ENCODE results near the gene SLC47A1.
"Not testable (repeated sequence)": the region's sequence is repeated elsewhere in the genome, so short reads cannot be mapped to it uniquely, and the experiment has no call there.

The SLC47A1 gene

GRCh38 chr17:19579867-19580565 lies 46.4 kb downstream of the SLC47A1 start:
- in situ Hi-C loops (cut with HindIII; ENCODE audit: low pct_ligation_motif_present, low pct_unique_long_range_greater_than_20kb, low sequenced_read_pairs), result no loop called here
- DNase-seq, result no peak

GRCh38 chr17:19580566-19580920 lies 46.9 kb downstream of the SLC47A1 start:
- DNase-seq; in situ Hi-C loops (cut with HindIII; ENCODE audit: low pct_ligation_motif_present, low pct_unique_long_range_greater_than_20kb, low sequenced_read_pairs): not testable (repeated sequence)

GRCh38 chr17:19582152-19582551 lies 48.5 kb downstream of the SLC47A1 start:
- in situ Hi-C loops (cut with HindIII; ENCODE audit: low pct_ligation_motif_present, low pct_unique_long_range_greater_than_20kb, low sequenced_read_pairs); DNase-seq: not testable (repeated sequence)

- in situ Hi-C loops (cut with HindIII; ENCODE audit: low pct_ligation_motif_present, low pct_unique_long_range_greater_than_20kb, low sequenced_read_pairs), result no loop called here
- DNase-seq, result no peak
Observed at GRCh38 chr17:19583871-19584270, 50.2 kb downstream of the SLC47A1 start.

- no peak for DNase-seq
Observed at GRCh38 chr17:19590451-19590850, 56.8 kb downstream of the SLC47A1 start.

GRCh38 chr17:19590912-19591551 lies 57.4 kb downstream of the SLC47A1 start:
- in situ Hi-C loops (cut with HindIII; ENCODE audit: low pct_ligation_motif_present, low pct_unique_long_range_greater_than_20kb, low sequenced_read_pairs), result no loop called here
- DNase-seq, result no peak

More at GRCh38 chr17:19590451-19590850, 56.8 kb downstream of the SLC47A1 start:
- in situ Hi-C loops (cut with HindIII; ENCODE audit: low pct_ligation_motif_present, low pct_unique_long_range_greater_than_20kb, low sequenced_read_pairs), result no loop called here

- in situ Hi-C loops (cut with HindIII; ENCODE audit: low pct_ligation_motif_present, low pct_unique_long_range_greater_than_20kb, low sequenced_read_pairs), result no loop called here
- no peak for DNase-seq
Observed at GRCh38 chr17:19592316-19592715, 58.7 kb downstream of the SLC47A1 start.

GRCh38 chr17:19596869-19597268 lies 63.2 kb downstream of the SLC47A1 start:
- no peak for DNase-seq
- in situ Hi-C loops (cut with HindIII; ENCODE audit: low pct_ligation_motif_present, low pct_unique_long_range_greater_than_20kb, low sequenced_read_pairs), result no loop called here

- no peak for DNase-seq
- in situ Hi-C loops (cut with HindIII; ENCODE audit: low pct_ligation_motif_present, low pct_unique_long_range_greater_than_20kb, low sequenced_read_pairs), result no loop called here
Observed at GRCh38 chr17:19610311-19610710, 76.7 kb downstream of the SLC47A1 start.

- in situ Hi-C loops (cut with HindIII; ENCODE audit: low pct_ligation_motif_present, low pct_unique_long_range_greater_than_20kb, low sequenced_read_pairs), result no loop called here
- DNase-seq, result no peak
Observed at GRCh38 chr17:19610879-19611278, 77.2 kb downstream of the SLC47A1 start.

- in situ Hi-C loops (cut with HindIII; ENCODE audit: low pct_ligation_motif_present, low pct_unique_long_range_greater_than_20kb, low sequenced_read_pairs), result no loop called here
- DNase-seq, result no peak
Observed at GRCh38 chr17:19613979-19614378, 80.3 kb downstream of the SLC47A1 start.

GRCh38 chr17:19614900-19615299 lies 81.2 kb downstream of the SLC47A1 start:
- DNase-seq, result no peak
- in situ Hi-C loops (cut with HindIII; ENCODE audit: low pct_ligation_motif_present, low pct_unique_long_range_greater_than_20kb, low sequenced_read_pairs), result no loop called here

GRCh38 chr17:19618015-19618414 lies 84.4 kb downstream of the SLC47A1 start:
- in situ Hi-C loops (cut with HindIII; ENCODE audit: low pct_ligation_motif_present, low pct_unique_long_range_greater_than_20kb, low sequenced_read_pairs), result no loop called here
- DNase-seq, result no peak

- in situ Hi-C loops (cut with HindIII; ENCODE audit: low pct_ligation_motif_present, low pct_unique_long_range_greater_than_20kb, low sequenced_read_pairs), result no loop called here
- no peak for DNase-seq
Observed at GRCh38 chr17:19619705-19620325, 86.2 kb downstream of the SLC47A1 start.

GRCh38 chr17:19621697-19622096 lies 88.0 kb downstream of the SLC47A1 start:
- in situ Hi-C loops (cut with HindIII; ENCODE audit: low pct_ligation_motif_present, low pct_unique_long_range_greater_than_20kb, low sequenced_read_pairs), result no loop called here

GRCh38 chr17:19626079-19626478 lies 92.4 kb downstream of the SLC47A1 start:
- DNase-seq, result no peak
- in situ Hi-C loops (cut with HindIII; ENCODE audit: low pct_ligation_motif_present, low pct_unique_long_range_greater_than_20kb, low sequenced_read_pairs), result no loop called here

More at GRCh38 chr17:19621697-19622096, 88.0 kb downstream of the SLC47A1 start:
- no peak for DNase-seq

Measured in ACHN (cell line).